Cardiac fibroblast (primary cell): Measurements from ENCODE around the gene ZBTB20.

Source experiments
- DNase-seq, 2 donors: peaks; one replicate each; pipeline versions ENCODE4 v3.0.0 to v3.0.0-alpha.2; 2010; ENCODE audit warnings: low read depth in 2 of 2
- H3K4me3 ChIP-seq, 2 donors: replicated peaks in 1 of 2; 1 replicate in 1 of 2; 2 replicates in 1 of 2; pipeline ENCODE4 v1.5.1; 2011; ENCODE audit warnings: low read depth in 2 of 2, low read length in 2 of 2, mild to moderate bottlenecking in 2 of 2, moderate library complexity in 1 of 2
- TF ChIP-seq, protein P1 (sequence below): IDR thresholded peaks from one replicate; pipeline ENCODE4 v1.5.1; 2011; ENCODE audit warnings: low read depth, mild to moderate bottlenecking, low read length, inconsistent platforms

Gene ZBTB20

DNA sequence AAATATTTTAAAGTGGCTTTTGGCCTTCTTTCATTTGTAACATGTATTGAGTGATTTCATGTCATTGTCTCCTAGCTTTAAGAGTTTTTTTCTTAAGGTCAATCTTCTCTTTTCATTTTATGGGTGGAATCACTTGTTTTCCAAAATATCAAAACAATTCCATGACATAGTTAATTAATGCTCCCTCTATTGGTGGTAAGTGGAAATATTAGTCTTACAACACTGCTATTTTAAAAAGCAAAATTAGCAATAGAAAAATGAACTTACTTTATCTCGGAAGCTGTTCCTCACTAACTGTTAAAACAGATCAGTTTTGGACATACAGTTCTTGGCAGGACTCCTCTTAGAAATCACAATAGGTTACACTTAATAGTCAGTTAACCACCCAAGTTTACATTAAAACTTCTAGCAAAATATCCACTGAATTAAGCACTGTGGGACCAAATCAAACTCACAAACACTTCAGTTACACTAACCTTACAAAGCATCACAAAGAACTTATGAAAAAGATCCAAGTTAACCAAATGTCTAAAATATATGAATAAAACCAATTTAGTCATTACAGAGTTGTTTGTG lies 810.9 kb downstream of the ZBTB20 start:
- peak; percentile 36 for DNase-seq
- TF ChIP-seq, protein P1, sequence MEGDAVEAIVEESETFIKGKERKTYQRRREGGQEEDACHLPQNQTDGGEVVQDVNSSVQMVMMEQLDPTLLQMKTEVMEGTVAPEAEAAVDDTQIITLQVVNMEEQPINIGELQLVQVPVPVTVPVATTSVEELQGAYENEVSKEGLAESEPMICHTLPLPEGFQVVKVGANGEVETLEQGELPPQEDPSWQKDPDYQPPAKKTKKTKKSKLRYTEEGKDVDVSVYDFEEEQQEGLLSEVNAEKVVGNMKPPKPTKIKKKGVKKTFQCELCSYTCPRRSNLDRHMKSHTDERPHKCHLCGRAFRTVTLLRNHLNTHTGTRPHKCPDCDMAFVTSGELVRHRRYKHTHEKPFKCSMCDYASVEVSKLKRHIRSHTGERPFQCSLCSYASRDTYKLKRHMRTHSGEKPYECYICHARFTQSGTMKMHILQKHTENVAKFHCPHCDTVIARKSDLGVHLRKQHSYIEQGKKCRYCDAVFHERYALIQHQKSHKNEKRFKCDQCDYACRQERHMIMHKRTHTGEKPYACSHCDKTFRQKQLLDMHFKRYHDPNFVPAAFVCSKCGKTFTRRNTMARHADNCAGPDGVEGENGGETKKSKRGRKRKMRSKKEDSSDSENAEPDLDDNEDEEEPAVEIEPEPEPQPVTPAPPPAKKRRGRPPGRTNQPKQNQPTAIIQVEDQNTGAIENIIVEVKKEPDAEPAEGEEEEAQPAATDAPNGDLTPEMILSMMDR = peak; percentile 43
- no peak overlapping the region for H3K4me3 ChIP-seq

DNA sequence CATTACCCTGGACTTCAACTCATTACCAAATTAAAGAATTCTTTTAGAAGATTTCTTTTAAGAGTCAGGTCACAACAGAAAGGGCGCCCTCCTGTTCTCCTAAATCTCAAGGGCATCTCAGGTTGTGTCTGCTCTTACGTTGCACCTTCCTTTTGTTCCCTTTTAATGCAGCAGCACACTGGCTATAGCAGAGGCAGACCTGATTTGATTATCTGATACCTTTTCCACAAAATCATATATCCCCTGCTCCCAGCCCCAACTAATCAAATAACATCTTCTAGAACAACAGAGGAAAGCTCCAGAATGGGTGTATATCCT lies 813.2 kb downstream of the ZBTB20 start:
- no peak for DNase-seq
- TF ChIP-seq, protein P1 = no peak
- H3K4me3 ChIP-seq = no peak overlapping the region

DNA sequence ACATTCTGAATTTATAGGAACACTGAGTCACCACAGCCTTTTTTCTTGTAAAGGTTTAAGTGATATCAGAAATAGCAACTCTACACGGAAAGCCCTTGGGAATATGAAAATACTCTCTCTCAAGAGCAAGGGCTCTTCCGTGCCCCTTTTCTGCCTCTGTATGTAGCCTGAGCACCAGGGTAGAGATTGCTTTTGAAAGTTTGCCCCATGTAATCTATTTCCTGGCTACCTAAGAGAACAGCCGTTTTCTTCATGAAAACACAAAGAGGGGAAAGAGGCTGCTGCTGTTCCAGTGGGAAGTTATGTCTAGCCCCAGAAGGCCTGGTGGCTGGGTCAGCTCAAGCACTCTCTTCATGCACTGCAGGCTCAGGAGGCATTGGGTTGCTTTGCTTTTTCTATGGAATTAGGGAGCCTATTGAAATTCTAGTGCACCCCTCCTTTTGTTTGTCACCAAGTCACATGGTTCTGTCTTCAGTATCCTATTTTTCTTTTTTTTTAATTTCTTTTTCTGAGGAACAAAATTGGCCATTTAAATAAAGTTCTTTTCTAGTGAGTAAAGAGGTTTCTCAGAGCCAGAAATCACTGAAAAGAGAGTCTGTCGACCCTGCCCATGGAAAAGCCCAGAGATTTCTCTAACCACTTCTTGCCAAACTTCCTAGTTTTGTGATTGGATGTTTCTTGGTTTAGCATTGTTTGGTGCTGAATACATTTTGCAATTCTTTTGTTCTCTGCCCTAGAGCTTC lies 813.7 kb downstream of the ZBTB20 start:
- peak; percentile 7 to 57 for DNase-seq
- no peak overlapping the region for H3K4me3 ChIP-seq
- TF ChIP-seq, protein P1 = no peak

DNA sequence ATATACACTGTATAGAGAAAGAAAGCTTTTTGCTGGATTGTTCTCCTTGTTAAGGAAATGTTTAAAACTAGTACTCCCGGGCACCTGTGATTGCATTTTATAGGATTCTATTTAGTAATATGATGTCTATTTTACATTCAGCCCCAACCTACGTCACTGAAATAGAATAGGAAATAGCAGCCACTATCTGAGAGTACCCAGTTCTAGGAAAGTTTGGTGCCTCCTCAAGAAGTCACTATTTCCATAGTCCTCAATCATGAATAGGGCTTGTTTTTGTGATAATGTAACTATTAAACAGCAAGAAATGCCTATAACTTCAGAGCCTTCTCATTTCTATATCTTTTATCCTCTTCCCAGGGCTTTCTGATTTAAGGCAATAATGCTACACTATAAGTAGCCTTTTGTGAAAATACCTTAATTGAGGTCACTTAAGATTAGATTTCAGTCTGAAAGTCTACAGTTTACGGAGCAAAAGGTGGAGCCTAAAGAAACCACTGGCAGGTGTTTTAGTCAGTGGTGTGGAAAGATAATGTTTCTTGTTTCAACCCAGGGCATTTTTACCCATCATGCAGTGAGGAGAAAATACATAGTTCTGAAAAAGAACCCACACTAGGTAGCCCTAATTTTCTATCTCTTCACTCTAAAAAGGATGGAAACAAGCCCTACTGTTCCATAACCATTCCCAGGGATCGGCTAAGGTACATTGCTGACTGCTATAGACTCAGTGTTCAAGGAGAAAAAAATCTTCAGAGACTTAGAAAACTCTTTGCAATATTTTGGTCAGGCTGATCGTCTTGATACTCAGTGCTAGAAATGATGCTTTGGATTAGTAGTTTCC lies 814.5 kb downstream of the ZBTB20 start:
- TF ChIP-seq, protein P1 = no peak
- no peak overlapping the region for H3K4me3 ChIP-seq
- no peak for DNase-seq

DNA sequence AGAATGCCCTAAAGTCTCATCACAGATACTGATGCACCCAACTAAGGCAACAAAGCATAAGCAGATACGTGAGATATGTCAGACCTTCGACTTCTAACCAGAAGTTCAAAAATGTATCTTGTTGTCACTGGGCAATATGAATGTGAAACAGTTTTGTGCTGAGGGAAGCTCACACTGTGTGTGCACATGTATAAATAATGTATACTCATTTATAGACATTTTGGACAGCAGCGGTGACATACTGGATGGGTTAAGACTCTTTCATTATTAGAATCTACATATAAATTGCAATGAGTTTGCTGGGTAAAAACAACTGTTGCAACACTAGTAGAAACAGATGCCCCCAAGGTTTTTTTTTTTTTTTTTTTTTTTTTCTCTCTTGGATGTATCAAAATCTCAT lies 815.4 kb downstream of the ZBTB20 start:
- TF ChIP-seq, protein P1 = no peak
- no peak for DNase-seq
- no peak overlapping the region for H3K4me3 ChIP-seq

DNA sequence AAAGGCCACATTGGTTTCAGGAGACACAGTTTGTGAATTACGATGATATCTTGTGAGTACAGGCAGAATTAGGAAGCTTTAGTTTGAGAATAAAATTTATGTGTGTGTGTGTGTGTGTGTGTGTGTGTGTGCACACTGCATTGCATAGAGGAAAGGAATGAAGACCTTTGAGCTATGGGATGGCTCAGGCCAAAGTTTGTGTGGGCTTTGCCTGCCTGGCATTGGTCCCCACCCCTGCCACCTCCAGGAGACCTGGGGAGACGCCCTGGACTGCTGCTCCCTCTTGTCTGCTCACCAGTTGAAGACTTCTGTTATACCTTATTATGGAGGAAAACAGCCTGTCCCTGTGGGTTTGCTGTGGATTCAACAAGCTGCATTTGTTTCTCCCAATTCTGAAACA lies 816.1 kb downstream of the ZBTB20 start:
- TF ChIP-seq, protein P1 = no peak
- no peak overlapping the region for H3K4me3 ChIP-seq

More for the DNA sequence above, 816.1 kb downstream of the ZBTB20 start:
- no peak for DNase-seq
